HG03045 (cell line): Measurements from ENCODE around the gene NCOA7.
"Not testable (repeated sequence)": the region's sequence is repeated elsewhere in the genome, so short reads cannot be mapped to it uniquely, and the experiment has no call there.

Experiments
- ATAC-seq: cut with Tn5 transposase; IDR thresholded peaks from one replicate; pipeline ENCODE4 v1.9.1; 2021; ENCODE audit warnings: mild to moderate bottlenecking, moderate library complexity; ENCODE audit not compliant: unreplicated experiment

NCOA7 gene

DNA sequence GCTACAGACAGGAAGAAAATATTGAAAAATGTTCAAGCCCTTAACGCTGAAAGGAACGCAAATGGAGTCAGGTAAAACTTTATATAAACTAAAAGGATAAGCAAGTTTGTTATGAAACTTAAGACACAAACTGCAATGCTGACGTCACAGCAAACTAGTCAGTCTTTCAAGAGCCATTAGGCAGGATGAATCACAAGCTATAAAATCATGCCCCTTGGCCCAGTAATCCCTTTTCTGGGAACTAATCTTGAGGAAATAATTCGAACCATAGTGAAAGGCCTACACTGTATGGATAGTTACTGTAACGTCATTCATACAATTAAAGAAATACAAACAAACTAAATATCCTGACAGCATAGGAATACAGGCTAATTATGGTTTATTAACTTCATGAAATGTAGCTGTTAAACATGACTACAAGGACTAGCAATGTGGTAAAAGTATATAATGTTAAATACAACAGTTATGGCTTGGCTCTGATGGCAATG, 123.1 kb downstream of the NCOA7 start:
- no peak for ATAC-seq

DNA sequence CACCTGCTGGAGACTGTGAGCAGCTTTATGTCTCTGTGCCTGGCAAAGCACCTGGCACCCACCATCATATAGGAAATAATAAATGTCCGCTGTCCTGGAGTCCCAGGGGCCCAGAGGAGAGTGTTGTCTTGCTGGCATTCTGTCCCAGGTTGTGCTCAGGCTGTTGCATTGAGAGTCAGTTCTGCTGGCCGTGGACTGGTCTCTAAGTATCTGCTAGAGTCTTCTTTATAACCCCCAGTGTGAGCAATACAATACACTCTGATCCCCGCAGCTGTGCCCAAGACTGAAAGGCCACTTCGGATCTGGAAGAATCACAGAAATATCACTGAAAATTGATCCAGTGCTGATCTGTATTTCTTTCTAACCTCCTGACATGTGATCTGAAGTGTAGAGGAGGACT, 127.5 kb downstream of the NCOA7 start:
- ATAC-seq: no peak

DNA sequence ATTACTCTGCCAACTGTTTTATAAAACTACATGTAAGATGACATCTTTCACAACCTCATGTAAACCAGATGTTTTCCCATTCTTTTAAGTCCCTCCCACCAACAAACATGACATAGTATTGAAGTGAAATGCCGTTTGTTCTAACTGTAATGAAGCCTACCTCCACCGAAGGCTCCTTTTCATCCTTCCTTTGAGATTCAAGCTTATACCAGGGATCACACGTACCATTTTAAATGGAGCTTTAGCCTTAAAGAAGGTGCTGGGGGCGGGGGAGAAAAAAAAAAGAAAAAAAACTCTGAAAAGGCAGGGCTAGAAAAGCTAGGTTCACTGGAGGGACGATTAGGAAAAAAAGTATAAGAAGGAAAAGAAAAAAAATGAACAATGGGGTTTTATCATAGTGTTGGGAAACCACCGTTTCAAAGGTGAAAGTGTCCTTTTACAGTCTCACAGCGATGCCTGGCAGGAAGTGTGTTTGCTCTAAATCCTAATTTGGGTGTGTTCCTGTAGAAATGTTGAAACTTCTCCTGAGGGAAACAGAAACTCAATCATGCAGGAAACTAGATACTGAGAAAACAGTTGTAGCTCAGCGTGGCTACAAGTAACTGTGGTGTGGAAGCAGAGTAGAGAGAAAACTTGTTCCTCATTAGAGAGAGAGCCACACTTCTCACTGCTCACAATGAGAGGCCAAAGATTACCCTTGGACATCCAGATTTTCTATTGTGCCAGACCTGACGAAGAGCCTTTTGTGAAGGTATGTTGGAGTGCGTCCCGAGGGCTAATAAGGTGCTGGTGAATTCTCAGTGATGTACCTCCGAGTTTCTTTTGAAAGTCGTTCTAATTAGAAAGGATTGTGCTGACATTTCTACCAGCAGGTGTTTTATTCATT, 128.2 kb downstream of the NCOA7 start:
- peak; percentile 96 for ATAC-seq

DNA sequence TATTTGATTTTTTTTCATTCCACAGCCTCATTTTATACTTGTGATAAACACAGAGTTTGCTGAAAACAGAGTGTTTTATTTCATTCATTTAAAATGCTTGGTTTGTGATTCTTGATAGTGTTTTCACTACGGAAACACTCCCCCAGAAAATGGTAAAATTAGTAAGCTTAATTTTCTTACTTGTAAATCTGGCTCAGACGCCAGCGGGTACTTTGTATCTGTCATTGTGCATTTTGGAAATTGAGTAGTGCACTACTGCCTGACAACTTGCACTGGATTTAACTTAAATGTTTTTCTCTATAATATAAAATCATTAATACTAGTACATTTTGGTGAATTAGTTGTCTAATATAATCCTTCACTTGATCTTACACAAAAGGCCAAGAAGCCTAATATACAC, 128.9 kb downstream of the NCOA7 start:
- peak; percentile 11 for ATAC-seq

DNA sequence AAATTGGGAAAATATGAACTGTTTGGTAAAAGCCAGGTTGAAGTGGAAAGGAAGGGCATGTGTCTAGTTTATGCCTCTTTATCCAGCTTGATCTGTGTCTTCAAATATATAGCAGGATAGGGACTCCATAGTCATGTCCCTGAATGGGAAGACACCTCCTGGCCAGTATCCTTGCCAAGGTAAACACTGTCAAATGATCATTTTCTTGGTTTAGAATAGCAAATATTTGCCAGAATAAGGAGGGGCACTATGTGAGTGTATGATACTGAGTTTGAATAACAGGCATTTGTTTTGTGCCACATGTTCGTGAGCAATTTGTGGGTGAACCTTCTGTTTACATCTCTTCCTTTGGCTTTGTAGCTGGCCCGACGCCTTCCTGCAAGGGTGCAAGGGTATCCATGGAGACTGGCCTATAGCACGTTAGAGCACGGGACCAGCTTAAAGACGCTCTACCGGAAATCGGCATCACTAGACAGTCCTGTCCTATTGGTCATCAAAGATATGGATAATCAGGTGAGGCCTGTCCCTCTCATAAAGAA, 131.6 kb downstream of the NCOA7 start:
- ATAC-seq: no peak

DNA sequence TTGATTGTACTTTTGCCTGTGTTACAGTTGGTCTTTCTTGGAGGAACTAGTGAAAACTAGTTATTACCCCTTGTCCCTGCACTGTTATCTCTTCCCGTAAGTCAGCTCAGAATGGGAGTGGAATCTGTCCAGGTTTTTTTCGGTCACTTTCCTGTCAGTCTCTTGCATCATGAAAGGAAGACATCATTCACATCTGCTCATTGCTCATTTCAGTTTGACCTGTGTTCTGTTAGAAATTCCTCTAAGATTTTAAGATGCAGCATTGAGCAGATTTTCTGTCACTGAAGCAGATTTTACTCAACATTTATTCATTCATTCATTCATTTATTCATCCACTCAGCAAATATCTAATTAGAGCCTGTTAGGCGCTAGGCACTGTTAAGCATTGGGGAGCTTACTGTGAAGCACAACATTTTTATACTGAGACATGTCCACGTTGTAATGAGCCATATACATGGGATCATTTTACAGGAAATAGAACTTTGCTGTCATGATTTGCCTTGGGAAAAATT, 132.7 kb downstream of the NCOA7 start:
- ATAC-seq: no peak

DNA sequence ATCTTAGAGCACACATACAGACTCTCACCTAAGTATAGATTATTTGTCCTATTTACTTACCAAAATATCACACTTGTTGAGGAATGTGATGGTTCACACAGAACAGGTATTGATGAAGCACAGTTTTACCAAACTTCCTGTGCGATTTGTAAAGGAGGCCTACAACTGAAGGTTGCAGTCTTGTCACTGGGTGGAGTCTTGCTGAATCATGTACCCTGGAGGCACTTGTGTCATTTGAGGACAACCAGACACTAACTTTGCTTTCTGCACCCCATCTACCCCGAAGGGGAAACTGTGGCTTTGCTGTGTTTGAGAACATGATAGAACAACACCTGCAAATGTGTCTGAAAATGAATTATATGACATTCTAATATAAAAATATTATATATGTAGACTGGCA, 133.4 kb downstream of the NCOA7 start:
- no peak for ATAC-seq

DNA sequence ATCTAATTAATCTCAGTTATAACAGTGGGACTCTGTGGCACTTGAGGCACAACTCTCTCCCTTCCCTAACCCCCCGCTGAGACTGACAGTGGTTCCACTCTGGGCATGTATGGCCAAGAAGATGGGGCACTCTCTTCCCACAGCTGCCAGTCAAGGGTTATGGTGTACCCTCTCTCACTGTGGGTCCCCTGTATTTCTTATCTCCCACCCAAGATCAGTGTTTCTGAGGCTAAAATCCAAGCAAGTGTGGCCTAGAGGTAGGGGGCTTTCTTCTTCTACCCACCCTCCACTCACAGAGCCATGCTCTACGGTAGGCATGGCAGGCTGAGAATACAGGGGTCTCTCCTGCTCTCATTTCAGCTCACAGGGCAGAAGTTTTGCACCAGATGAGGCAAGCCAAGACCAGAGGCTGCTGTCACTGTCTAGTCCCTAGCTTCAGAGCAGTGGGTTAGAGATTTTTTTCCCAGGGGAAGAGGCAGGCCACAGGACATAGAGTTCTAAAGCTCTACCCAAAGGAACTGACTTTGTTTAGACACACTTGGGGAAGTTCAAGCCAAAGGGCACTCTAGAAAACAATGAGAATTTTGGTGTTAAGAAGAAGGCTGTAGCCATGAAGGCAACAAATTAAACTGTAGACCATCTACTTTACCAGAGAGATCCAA, 134.1 kb downstream of the NCOA7 start:
- ATAC-seq: no peak

DNA sequence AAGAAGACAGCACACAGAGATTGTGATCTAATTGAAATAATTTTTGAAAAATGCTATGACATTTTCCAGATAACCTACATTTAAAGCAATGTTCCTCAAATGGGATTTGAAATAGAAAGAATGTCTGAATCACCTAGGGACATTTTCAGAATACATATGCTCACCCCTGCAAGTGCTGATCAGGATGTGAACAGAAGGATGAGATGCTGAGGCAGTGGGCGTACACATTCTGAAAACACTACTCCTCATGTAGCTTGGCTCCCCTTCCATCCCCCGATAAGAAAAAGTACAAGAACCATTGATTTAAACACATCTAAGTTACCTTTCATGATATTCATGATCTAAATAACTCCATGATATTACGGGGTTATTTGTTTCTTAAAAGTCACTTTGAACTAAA, 136.0 kb downstream of the NCOA7 start:
- ATAC-seq: no peak

DNA sequence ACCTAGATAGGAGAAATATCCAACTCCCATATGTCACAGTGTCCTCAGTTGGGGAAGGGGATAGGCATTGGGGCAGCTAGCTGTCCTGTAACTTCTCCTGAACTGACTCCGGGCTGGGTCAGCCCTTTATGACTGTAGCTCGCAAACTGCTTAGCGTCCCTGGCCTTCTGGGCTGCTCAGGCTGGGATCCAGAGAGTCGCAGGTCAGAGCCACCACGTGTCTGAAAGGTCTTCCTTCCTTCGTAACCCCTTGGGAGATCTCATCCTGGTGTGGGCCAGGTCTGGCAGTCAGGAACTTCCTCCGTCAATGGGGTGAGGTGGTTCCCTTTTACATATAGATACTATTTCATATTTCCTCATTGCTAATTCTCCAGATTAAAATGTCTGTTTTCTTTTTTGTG, 137.0 kb downstream of the NCOA7 start:
- ATAC-seq: no peak

DNA sequence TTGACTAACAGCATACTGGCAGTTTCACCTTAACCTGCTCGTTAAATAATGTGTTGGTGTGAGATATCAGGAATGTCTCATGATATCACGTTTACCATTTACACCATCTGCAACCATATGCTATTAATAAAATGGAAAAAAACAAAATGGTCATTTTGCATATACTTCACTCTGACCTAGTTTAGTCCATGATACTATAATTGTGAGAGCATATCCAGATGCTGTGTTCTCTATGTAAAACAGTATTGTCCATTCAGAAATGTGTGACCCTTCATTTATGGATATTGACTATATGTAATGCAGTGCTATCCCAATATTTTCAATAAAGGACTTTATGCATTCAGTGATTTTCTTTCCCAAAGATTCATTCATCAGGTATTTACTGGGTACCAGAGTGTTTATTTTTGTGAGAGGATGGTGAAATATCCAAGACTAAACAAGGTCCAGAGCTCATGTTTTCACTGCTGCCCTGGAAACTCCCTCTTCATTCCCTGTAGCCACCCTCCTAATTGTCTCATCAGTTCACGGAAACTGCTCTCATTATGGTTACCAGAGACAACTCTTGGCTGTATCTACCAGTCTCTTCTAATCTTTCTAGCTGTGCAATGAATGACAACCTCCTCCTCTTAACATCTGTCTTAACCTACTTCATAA, 140.1 kb downstream of the NCOA7 start:
- ATAC-seq: no peak

DNA sequence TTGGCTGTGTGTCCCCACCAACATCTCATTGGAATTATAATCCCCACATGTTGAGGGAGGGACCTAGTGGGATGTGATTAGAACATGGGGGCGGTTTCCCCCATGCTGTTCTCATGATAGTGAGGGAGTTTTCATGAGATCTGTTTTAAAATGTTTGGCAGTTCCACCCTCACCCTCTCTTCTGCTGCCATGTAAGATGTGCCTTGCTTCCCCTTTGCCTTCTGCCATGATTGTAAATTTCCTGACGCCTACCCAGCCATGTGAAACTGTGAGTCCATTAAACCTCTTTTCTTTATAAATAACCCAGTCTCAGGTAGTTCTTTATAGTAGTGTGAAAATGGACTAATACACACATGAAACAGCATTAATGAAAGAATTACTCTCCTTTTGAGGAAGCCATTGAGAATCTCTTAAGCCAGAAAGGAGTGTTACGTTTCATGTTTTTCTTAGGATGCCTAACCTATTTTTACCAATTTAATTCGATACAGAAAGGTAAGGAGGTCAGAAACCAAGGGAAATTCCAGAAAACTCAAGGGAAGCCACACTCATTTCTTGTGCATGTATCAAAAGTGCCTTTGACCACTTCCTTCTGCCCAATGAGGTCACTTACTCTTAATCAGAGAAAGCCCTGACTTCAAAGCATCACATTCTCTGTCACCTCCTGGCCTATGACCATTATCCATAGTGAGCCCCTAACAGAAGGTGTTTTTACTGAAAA, 141.1 kb downstream of the NCOA7 start:
- no peak for ATAC-seq

DNA sequence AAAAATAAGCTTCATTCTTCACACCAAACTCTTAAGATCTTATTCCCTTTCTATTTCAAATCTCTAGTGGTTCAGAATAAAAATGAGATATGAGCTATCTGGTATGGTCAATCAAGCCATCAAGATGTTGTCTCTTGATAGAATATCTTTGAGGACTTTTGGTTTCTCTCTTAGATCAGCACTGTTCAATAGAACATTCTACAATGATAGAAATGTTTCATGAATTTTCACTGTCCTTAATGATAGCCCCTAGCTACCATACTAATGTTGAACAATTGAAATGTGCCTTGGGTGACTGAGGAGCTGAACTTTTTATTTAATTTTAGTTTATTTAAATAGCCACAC, 141.7 kb downstream of the NCOA7 start:
- no peak for ATAC-seq

DNA sequence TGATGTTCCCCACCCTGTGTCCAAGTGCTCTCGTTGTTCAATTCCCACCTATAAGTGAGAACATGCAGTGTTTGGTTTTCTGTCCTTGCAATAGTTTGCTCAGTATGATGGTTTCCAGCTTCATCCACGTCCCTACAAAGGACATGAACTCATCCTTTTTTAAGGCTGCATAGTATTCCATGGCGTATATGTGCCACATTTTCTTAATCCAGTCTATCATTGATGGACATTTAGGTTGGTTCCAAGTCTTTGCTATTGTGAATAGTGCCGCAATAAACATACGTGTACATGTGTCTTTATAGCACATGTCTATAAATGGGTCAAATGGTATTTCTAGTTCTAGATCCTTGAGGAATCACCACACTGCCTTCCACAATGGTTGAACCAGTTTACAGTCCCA, 144.8 kb downstream of the NCOA7 start:
- ATAC-seq: not testable (repeated sequence)

DNA sequence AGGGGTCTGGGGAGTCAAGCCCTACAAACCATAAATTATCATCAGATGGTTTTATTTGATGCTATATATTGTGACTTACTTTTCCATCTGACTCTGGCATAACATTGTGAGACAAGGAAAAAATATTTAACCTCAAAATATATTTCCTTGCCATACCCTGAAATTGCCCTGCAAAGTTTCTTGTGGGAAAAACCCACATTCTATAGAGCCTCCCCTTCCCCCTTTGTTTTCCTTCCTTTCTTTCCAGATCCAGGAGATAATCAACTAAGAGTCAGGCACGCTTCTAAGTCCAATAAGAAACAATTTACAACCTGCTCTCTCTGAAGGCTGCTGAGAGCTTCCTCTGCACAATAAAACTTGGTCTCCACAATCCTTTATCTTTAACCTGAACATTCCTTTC, 148.3 kb downstream of the NCOA7 start:
- no peak for ATAC-seq

DNA sequence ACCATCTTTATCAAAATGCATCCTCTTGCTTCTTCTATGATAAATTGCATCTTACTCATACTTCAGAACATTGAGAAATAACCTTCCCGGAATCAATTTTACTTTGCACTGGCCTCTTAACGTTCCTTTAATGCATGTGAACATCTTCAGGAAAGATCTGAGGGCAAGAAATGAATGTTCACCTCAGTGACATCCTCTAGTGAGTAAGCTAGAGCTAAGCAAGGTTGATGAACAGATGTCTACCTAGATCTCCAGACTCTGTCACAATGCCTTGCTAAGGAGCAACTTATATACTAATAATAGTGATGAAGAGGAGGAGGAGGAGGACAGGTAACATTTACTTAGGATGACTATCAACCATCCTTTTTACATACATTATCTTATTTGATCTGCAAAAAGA, 149.0 kb downstream of the NCOA7 start:
- no peak for ATAC-seq

DNA sequence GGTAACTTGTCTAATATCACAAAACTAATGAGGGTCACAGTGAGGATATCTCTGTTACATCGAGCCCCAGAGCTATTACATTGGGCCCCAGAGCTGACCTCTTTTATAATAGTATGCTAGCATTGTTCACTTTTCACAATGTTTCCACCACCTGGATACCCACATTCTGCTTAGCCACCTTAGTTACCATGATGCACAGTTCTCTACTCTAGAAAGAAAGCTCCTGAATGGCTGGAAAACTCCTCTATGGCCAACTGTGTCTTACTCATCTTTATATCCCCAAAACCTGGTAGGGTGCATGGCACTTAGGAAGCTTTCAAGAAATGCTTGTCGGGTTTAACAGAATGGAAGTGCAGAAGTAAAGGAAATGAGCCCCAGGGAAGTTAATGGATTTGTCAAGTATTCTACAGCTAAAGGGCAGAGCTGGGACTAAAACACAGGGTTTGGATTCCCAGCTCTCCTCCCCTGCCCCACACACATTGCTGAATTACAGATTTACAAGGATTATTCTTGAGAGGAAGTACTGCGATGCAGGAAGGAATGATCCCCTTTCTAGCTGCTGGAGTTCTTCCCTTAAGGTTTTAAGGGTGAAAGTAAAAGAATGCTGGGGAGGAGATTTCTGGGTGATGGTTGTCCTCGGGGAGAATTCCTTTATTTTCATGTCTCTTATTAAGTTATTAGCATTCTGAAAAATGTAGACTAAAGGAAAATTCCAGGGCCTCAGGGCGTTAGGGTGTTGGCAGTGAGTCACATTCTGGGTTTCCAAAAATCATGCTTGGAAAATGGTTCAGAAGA, 149.7 kb downstream of the NCOA7 start:
- ATAC-seq: no peak

DNA sequence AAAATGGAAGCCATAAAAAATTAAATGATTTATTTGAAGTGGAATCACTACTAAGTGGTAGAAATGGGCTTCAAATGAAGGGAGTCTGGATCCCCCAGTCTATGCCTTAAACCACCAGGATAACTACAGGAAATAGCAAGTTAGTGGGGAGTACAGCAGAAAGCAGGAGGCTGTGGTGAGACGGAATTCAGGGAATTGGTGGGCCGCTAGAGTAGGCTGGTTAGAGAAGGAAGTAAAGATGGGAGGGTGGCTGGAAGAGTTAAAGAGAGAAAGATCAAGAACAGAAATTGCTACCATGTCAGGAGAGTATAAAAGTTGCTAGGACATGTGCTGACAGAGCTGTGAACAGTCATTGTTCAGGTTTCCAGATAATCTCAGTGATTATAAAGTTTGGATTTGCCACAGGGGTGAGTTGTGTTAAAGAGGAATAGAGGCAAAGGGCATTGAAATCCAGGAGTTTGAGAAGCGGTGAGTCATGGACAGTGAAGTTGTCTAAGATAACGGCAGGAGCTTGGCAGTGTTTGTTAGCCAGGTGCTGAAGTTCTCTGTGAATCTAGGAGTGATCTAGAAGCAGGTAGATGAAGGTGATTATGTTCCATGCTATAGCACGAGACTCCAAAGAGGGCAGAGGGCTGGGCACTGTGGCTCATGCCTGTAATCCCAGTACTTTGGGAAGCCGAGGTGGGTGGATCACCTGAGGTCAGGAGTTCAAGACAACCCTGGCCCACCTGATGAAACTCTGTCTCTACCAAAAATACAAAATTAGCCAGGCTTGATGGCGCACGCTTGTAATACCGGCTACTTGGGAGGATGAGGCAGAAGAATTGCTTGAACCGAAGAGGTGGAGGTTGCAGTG, 152.1 kb downstream of the NCOA7 start:
- ATAC-seq: no peak
